HuH-7 (cell line): ENCODE results near the gene CLEC1A.
"Not testable (repeated sequence)": the region's sequence is repeated elsewhere in the genome, so short reads cannot be mapped to it uniquely, and the experiment has no call there.

ENCODE experiments used
- DNase-seq: peaks from one replicate; pipeline ENCODE4 v3.0.0; 2011; ENCODE audit warnings: low spot score

Gene CLEC1A

GRCh38 chr12:10042167-10042566, 56.6 kb downstream of the CLEC1A start:
- no peak for DNase-seq

GRCh38 chr12:10033783-10034545, 64.8 kb downstream of the CLEC1A start:
- DNase-seq: no peak

- no peak for DNase-seq
These were observed 67.0 kb downstream of the CLEC1A start for GRCh38 chr12:10031771-10032175.

GRCh38 chr12:10031321-10031720, 67.5 kb downstream of the CLEC1A start:
- no peak for DNase-seq

GRCh38 chr12:10030446-10030845, 68.3 kb downstream of the CLEC1A start, which contains the start of gene CLEC9A:
TSS of gene CLEC9A (plus strand) at chr12:10030682. CDS start at chr12:10052688, 22,006 bp downstream.
- no peak for DNase-seq

- no peak for DNase-seq
These were observed 71.1 kb downstream of the CLEC1A start for GRCh38 chr12:10027721-10028120.

- no peak for DNase-seq
These were observed 71.5 kb downstream of the CLEC1A start for GRCh38 chr12:10027311-10027710.

- DNase-seq: not testable (repeated sequence)
These were observed 72.1 kb downstream of the CLEC1A start for GRCh38 chr12:10026666-10027065.

GRCh38 chr12:10025236-10025635, 73.5 kb downstream of the CLEC1A start:
- no peak for DNase-seq

GRCh38 chr12:10021342-10021741, 77.4 kb downstream of the CLEC1A start:
- no peak for DNase-seq
